SIG-M5 treated with dmso at 0.1 percent for 504 hours (cell line): ENCODE results near the gene TXNDC11.

Source experiments
- DNase-seq: peaks from one replicate; lab custom pipeline; 2025; ENCODE audit not compliant: unreplicated experiment; lab: John Stamatoyannopoulos, UW

The TXNDC11 gene

DNA sequence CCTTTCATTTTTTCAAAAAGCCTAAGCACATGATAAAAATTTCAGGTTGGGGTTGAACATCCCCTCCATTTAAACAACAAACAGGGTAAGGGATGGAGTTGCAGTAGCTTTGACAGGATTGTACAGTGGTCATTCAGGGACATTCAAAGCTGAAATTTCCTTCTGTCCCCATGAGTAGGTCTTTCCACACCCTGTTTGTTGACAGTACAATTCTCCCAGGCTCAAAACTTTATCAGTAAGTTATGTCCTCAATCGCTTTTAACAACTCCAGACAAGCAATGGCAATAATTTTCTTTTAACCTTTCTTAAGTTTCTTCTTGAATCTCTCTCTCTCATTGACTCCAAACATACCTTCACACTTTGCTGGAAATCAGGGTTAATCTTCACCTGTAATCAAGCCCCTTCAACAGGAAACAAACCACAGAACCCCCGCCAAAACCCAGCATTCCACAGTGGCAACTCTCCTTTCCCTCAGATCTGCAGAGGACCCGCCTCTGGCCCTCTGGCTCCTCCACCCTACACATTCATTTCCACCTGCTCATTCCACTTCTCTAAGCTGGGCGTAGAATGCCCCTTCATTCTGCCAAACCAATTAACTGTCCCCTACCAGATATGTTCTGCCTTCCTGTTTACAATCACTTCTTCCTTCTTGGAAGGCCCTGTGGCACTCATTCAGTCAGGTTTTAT lies 20.7 kb downstream of the TXNDC11 start:
- no peak for DNase-seq

DNA sequence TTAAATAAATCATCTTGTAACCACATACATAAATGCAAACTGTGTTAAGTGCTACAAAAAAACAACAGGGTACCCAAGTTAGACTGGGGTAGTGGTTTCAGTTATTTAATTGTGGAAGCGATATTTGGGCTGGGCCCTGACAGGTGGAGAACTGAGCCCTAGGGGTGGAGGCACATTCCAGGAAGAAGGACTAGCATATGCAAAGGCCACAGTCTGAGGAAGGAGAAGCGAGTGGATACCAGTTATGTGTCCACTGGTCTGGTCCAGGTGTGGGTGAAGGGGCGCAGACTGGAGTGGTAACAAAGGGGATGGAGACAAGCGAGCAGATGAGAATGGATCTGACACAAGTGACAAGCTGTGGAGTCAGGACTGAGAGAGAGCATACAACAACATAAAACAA lies 22.9 kb downstream of the TXNDC11 start:
- no peak for DNase-seq

DNA sequence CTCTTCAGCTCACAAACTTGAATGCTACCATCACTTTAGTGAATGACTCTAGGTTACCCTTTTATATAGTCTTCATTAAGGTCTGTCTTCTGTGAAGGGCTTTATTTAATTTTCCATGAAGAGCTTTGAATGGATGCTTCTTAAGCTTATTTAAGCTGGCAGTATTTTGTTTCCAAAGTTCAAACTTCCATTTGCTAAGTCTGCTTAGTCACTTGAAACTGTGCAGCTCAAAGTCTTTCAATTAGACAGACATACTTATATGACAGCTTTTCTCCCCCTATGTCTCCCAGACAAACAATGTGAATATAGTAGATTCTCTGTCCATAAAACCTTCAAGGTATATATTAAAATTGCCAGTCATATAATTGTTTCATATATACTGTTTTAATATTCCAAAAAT lies 23.5 kb downstream of the TXNDC11 start:
- no peak for DNase-seq

DNA sequence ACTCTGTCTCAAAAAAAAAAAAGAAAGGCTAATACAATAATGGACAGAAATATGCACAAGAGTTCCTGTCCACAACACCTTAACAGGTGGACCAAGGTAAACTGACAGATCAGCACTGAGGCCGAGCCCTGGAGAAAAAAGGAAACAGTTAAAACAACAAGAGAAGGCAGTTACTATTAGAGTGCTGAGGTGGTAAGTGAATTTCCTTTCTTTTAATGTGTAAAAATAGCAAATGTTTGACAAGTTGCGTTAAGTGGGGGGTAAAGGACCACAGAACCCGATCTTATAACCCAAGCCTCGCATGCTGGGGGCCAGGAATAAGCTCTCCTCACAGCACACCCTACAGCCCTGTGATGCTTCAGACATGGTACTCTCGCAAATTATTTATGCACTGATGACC lies 24.8 kb downstream of the TXNDC11 start:
- no peak for DNase-seq

DNA sequence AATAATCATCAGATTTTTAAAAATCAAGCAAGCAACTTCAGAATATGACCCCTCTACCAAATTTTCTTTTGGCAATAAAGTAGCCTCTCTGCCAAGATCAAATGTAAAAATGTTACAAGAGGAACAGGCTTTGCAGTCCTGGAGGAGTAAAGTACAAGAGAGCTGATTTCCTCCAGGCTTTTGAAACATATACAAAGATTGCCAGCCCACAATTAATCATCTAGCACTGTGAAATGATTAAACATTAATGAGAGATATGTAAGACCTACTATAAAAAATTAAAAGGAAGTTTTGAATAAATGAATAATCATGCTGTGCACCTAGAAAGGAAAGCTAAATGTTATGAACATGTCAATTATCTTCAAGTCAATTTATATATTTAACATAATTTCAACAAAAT lies 26.3 kb downstream of the TXNDC11 start:
- no peak for DNase-seq

DNA sequence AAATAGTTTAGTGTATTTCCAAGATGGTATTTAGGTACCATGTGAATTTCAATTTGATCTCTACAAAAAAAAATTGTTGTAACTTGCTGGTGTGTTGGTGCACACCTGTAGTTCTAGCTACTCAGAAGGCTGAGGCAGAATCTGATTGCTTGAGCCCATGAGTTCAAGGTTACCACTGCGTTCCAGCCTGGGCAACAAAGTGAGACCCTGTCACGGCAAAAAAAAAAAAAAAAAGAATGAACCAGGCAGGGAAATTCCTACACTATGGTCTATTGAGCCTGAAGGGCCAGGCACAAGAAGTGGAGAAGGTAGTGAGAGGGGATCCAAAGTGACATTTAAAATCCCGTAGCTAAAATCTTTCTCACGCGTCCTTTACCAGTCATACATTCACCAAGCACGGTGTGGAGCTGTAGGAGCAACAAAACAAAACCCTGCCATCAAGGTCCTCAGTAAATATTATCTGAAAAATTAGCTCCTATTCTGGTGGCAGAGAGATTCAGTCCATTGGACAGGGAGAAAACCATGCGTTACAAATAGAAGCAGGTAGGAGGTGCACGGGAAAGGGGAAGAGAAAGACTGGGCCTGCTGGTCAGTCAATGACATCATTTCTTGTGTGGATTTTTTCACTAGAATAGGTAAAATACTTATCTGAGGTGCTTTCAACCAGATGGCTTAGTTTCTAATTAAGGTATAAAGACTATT lies 27.3 kb downstream of the TXNDC11 start:
- DNase-seq = no peak

DNA sequence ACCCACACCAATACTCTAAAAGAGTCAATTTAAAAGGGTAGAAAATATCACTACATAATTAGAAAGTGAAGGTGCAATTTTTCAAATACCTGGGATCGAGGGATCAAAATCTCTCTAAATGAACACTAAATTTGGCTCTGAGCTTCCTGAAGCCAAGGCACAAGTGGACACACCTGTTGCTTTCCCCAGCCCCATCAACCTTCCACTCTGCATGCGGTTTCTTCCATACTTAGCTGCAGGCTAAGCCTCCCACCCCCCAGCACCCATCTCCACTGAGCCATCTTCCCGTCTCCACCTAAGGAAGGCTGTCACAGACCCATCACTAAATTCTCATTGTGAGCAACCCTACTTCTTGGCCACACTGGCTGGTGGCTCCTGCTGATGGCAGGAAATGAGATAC lies 30.5 kb downstream of the TXNDC11 start:
- DNase-seq = no peak

DNA sequence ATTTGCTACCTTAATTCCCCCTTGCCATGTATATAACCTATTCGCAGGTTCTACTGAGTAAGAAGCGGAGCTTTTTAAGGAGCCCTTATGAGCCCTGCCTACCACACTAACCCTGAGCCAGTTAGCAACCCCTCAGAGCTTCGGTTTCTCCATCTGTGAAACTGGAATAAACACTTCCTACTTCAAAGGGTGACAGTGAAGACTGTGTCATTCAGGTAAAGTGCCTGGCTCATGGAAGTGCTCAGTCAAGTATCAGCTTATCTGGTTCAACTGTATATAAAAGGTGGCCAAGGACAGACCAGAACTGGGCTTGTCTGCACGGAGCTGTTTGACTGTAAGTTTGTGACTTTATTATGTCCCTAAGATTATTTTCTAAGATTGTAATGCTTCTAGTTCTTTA lies 31.0 kb downstream of the TXNDC11 start:
- no peak for DNase-seq

DNA sequence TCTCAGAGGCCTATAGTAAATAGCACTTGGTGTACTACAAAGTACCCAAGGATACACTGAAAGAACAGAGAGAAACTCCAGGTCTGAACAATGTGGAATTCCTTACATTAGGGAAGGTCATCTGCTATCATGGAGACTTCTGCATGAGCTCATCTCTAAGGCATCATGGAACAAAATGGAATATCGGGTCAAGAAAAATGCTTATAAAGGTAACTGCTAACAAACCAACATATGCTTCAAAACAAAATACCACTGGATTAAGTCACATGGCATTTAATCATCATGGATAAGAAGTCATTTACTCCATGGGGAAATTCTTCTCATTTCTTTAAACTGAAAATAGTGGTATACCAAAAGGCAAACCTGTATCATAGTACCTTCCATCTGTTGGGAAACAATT lies 34.2 kb downstream of the TXNDC11 start:
- no peak for DNase-seq

DNA sequence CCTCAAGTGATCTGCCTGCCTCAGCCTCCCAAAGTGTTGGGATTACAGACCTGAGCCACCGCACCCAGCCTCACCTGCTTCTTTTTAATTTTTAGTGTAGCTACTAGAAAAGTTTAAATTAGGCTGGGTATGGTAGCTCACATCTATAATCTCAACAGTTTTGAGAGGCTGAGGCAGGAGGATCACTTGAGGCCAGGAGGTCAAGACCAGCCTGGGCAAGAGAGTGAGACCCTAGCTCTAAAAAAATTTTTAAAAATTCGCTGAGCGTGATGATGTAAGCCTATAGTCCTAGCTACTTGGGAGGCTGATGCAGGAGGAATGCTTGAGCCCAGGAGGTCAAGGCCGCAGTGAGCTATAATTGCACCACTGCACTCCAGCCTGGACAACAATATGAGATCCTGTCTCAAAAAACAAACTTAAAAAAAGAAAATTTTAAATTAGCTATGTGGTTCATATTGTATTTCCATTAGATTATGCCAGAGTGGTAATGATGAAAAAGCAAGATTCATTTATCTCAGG lies 34.9 kb downstream of the TXNDC11 start:
- DNase-seq = no peak

DNA sequence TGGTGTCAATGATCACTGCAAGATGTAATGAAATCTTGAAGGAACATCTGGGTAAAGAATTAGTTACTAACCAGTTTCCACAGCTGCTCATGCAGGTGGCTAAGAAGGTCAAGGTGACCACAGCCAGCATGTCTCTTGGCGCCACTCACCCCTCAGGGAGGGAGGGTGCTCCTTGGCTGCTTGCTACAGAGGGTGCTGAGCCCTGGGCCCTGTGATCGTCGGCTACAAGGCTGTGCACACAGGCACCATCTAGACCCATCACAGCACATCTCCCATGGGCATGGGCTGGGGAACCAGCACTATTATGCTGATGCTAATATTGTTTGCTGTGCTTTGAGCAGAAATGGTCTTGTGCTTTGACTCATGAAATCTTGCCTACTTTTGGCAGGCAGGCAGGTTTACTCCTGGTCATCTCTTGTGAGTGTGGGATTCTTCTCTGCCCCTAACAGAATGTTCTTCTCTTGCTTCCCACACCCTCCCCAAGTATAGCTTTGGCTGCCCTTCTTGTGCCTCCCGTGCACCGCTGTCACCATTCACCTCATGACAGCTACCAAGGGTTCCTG lies 36.4 kb downstream of the TXNDC11 start:
- no peak for DNase-seq

DNA sequence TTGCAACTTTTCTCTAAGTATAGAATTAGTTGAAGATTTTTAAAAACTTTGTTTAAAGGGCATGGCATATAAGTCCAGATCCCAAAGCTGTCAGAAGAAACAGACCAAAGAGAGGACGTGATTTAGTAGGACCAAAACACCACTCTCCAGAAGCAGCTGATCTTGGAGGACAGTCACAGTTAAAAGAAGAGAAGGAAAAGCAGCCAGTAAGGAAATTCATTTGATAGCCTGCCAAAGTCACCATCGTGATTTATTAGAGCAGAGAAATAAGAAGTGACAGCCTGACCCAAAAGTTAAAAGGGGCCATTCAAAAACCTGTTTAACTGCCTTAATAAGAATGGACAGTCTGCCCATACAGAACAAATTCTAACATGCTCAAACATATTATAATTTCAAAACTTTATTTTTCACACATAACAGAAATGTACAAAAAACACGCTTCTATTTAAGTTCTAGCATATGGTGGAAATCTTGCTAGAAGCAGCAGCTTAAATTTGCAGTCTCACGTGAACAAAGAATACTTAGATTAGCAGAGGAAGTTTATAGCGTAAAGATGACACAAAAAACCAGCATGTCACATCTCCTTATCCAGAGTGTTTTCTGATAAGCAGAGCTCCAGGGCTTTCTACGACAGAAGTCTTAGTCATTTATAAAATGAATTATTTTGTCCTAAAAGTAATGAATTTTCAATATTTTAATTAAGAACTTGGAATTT lies 37.2 kb downstream of the TXNDC11 start:
- no peak for DNase-seq

DNA sequence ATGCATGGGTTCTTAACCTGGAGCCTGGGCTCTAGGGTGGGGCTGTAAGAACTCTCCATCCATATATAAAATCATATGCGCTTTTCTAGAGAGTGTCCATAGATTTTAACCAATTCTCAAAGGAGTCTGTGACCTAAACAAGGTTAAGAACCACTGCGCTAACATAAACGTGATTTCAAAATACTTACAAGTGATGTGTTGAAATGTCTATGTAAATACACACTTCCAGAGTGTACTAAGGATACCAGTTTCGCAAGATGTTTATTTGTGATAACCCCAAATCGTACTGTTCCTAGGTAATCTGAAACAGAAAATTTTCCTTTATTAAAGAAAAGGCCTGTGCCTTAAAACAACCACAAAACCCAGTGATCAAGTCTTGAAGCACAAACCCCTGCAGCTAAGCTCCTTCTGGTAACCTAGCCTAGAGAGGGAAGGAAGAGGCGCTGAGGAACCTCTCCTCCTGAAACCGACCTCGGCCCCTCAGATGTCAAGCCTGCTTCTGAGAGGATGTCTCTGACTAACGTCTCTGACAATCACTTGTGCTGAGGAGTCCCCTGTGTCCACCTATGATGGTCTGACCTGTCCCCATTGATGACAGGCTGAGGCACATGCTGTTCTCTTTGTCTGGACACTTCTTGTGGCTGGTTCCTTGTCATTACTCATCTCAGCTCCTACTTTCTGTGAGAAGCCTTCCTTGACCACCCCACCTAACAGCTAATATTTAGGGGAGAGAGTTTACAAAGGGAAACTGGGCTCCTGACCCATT lies 42.2 kb downstream of the TXNDC11 start:
- DNase-seq = peak; percentile 29

DNA sequence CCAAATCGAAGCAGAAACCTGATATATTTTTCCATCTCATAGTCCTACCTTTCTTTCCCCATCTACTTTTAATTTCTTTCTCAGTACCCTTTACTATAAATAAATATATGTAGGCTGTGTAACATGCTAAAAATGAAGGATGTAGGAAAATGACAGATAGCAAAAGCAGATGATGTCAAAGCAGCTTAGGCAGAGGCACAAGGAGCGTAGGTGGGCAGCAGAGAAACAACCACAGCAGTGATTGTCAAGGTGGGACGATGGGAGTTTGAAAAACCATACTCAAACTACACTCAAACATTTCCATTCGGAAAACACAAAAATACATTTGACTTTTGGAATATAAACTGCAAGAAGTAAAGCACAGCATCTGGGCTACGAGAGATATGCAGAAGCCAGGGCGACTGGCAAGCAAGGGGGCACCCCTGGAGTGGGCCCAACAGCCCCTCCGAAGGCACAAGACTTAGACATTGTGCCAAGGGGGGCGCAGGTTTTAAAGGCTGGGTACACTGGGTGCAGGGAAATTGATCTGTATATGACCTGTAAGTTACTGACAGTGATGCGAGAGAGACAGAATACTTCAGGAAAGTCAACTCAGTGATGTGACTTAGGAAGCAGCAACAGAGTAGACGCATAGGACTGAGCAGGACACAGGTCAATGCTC lies 43.3 kb downstream of the TXNDC11 start:
- no peak for DNase-seq

DNA sequence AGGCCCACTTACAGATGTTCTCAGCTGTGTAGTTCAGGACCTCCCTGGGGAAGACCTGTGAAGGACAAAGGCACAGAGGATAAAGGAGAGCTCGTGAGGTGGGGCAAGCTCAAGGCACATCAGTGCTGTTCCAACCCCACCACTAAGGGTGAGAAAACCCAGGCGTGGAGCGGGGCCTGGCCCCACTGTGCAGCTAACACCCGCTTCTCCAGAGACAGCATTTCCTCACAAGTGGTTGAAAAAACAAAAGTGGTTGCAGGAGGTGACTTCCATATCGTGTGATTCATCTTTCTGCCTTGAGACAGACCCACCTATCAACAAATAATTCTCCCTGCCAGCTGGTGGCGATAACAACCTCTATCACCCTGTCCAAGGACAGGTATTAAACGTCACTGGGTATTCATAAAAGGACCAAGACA lies 44.4 kb downstream of the TXNDC11 start:
- no peak for DNase-seq

DNA sequence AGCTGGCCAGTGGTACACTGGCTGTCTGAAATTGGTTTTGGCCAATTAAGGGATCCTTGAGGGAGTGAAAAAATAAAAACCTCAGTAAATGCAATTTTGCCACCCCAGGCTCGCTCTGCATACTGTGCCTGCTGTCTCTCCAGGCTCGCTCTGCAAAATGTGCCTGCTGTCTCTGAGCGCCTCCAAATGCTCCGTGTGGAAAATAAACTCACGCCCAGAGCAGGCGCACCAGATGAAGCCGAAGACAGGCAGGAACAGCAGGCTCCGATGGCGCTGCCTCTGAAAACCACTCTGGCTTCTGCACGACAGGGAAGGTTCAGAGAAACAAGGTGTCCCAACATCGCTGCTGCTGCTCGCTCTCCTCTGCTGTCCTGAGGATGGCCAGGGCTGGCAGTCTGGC lies 45.3 kb downstream of the TXNDC11 start:
- DNase-seq = no peak

DNA sequence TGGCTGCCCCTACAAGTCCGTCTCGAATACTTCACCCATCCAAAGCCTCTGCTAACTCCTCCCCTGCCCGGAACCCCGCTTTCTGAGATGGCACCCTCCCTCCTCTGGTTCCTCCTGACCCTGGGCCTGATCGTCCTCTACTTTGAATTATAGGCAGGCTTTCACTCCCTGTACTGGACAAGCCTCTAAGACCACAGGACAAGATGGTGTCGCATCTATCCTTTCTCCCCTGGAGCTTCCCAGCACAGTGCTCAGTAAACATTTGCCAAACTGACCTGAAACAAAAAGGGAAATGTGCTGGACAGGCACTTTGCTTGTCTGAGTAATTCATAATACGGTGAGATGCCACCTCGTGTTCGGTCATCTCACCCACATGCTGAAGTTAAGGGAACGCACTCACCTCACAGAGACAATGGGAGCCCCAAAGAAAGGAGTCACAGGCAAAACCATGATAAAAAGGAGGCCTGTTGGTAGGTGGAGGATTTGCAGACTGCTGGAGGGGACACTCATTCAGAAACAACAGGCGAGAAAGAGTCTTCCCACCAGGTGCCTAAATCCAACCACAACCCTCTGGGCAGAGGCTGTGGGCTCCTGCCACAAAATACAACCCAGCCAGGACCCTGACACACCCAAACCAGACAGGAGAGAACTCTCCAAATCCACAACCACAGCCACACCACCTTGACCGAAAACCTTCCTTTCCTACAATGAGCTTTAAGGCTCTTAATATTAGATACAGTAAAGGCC lies 46.2 kb downstream of the TXNDC11 start:
- no peak for DNase-seq

DNA sequence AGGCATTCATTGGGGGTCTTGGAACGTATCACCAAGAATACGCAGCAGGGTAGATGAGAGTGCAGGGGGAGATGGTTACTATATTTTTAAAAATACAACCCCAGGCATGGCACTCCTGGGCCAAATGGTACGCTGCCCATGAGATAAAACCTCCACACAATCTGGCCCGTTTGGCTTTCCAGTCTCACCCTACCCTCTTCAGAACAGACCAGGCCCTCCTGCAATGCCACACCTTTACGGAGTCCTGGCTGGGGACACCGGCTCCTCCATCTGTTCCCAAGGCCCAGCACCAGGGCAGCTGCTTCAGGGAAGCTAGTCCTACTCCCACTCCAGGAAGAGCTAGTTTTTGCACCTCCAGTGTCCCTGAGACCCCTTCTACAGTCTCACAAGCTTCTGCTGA lies 50.0 kb downstream of the TXNDC11 start:
- no peak for DNase-seq

DNA sequence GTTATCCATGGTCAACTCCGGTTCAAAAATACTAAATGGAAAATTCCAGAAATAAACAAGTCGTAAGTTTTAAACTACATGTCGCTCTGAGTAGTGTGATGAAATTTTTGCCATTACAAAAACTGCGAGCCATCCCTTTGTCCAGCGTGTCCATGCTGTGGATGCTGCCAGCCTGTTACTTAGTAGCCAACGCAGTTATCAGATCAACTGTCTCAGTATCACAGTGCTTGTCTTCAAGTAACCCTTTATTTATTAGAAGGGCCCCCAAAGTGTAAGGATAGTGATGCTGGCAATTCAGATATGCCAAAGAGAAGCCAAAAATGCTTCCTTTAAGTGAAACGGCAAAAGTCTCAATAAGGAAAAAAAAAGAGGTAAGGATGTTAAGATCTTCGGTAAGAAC lies 50.5 kb downstream of the TXNDC11 start:
- DNase-seq = no peak

DNA sequence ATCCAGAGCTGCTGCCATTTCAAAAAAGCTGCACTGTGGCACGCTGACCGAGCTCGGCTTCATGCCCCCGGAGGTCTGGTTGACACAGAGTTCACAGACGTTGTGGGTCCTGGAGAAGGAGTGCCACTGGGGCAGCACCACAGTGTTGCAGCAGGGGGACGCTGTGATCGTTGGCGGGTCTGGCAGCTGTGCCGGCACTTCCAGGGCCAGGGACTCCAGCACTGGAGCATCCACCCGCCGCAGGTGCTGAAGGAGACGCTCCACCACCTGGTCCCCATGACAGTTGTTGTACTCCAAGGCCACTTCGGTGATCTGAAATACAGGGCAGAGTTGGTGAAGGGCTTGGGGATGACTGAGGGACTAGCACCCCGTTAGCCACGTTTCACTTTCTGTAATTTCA lies 50.9 kb downstream of the TXNDC11 start:
- DNase-seq = no peak
